ENCODE data around the gene ACER3. TPM values are rescaled to one million over a fixed set of nuclear protein-coding genes. Genes with fewer than 3 reads are reported as not detected.

Gene ACER3
- total and polyA plus RNA-seq, 2 of the 4 experiments (the other 2 are of a cell fraction) = 3.5 to 10.0 TPM

GRCh38 chr11:76849376-76849775 is 11.3 kb upstream of the ACER3 start:
- Histone ChIP-seq H3K9ac (ENCODE audit: low read depth, low read length) (no peak overlapping the region), H4K91ac (ENCODE audit: insufficient read depth, low read depth, low read length) (no peak overlapping the region), H2AK9ac (replicated peaks; ENCODE audit: low read depth, low read length, poor library complexity) (no peak overlapping the region), H3K27me3 (ENCODE audit: control insufficient read depth, insufficient read depth, low read length) (peaks cover 36% of the 10 kb centered on the region), H3K4ac (ENCODE audit: low read depth, low read length) (no peak overlapping the region), H4K8ac (ENCODE audit: low read depth in 2 of 2, low read length in 2 of 2) (no peak overlapping the region), H2AFZ (replicated peaks; ENCODE audit: low read length, poor library complexity) (no peak overlapping the region), H2BK5ac (ENCODE audit: low read depth, low read length, poor library complexity, severe bottlenecking) (no peak overlapping the region), H4K5ac (ENCODE audit: low read depth, low read length) (no peak overlapping the region), H2AK5ac (ENCODE audit: low read depth, low read length) (no peak overlapping the region), H3K36me3 (ENCODE audit: control insufficient read depth, insufficient read depth, low read length) (no peaks in the 10 kb centered on the region), H3K14ac (replicated peaks; ENCODE audit: low read depth, low read length) (no peak overlapping the region), H3K4me3 (ENCODE audit: insufficient read depth, low read depth, low read length) (no peak overlapping the region), H2BK120ac (ENCODE audit: low read depth, low read length) (no peak overlapping the region), H3K4me2 (ENCODE audit: low read depth, low read length) (no peak overlapping the region), H3K18ac (ENCODE audit: low read depth, low read length) (no peak overlapping the region), H3K9me1 (ENCODE audit: insufficient read depth, low read length) (no peaks in the 10 kb centered on the region), H3K9me3 (ENCODE audit: control insufficient read depth, insufficient read depth, low read length) (peaks cover 2% of the 10 kb centered on the region; the same call in 1 of the 2 replicates), H2BK20ac (ENCODE audit: low read depth, low read length) (no peak overlapping the region), H4K20me1 (ENCODE audit: insufficient read depth, low read length) (no peaks in the 10 kb centered on the region), H2BK15ac (ENCODE audit: low read depth, low read length) (no peak overlapping the region), H3K4me1 (ENCODE audit: control insufficient read depth, insufficient read depth, low read length) (no peaks in the 10 kb centered on the region), H3K23ac (ENCODE audit: low read depth, low read length) (no peak overlapping the region), H3K56ac (ENCODE audit: extremely low read depth, insufficient read depth, low read length) (no peak overlapping the region), H3K79me1 (ENCODE audit: low read depth in 1 of 2, low read length in 2 of 2) (no peaks in the 10 kb centered on the region), H3K27ac (ENCODE audit: insufficient read depth, low read length) (no peak overlapping the region)
- TF ChIP-seq, protein P1, sequence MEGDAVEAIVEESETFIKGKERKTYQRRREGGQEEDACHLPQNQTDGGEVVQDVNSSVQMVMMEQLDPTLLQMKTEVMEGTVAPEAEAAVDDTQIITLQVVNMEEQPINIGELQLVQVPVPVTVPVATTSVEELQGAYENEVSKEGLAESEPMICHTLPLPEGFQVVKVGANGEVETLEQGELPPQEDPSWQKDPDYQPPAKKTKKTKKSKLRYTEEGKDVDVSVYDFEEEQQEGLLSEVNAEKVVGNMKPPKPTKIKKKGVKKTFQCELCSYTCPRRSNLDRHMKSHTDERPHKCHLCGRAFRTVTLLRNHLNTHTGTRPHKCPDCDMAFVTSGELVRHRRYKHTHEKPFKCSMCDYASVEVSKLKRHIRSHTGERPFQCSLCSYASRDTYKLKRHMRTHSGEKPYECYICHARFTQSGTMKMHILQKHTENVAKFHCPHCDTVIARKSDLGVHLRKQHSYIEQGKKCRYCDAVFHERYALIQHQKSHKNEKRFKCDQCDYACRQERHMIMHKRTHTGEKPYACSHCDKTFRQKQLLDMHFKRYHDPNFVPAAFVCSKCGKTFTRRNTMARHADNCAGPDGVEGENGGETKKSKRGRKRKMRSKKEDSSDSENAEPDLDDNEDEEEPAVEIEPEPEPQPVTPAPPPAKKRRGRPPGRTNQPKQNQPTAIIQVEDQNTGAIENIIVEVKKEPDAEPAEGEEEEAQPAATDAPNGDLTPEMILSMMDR (conservative IDR thresholded peaks at IDR 0.05; ENCODE audit: low read depth, low read length) = no peak
- no peak for TF ChIP-seq FOS (IDR thresholded peaks at IDR 0.05; ENCODE audit: low read depth, low read length)
- TF ChIP-seq RCOR1 (IDR thresholded peaks at IDR 0.05; ENCODE audit: insufficient replicate concordance, low read length) = no peak
- TF ChIP-seq RFX5 (IDR thresholded peaks at IDR 0.05; ENCODE audit: low read depth, low read length) = no peak
- TF ChIP-seq CHD1 (IDR thresholded peaks at IDR 0.05; ENCODE audit: low read depth, low read length) = no peak
- no peak for TF ChIP-seq USF2 (IDR thresholded peaks at IDR 0.05; ENCODE audit: low read depth, low read length)
- no peak for TF ChIP-seq SMC3 (IDR thresholded peaks at IDR 0.05; ENCODE audit: low read depth, low read length)
- no peak for TF ChIP-seq MXI1 (IDR thresholded peaks at IDR 0.05; ENCODE audit: borderline replicate concordance, low read depth, low read length)
- TF ChIP-seq RAD21 (IDR thresholded peaks at IDR 0.05; ENCODE audit: low read length) = no peak
- TF ChIP-seq BHLHE40 (IDR thresholded peaks at IDR 0.05; ENCODE audit: low read depth, low read length) = no peak
- TF ChIP-seq, protein P2, sequence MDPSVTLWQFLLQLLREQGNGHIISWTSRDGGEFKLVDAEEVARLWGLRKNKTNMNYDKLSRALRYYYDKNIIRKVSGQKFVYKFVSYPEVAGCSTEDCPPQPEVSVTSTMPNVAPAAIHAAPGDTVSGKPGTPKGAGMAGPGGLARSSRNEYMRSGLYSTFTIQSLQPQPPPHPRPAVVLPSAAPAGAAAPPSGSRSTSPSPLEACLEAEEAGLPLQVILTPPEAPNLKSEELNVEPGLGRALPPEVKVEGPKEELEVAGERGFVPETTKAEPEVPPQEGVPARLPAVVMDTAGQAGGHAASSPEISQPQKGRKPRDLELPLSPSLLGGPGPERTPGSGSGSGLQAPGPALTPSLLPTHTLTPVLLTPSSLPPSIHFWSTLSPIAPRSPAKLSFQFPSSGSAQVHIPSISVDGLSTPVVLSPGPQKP (IDR thresholded peaks at IDR 0.05; ENCODE audit: borderline replicate concordance, low read depth, low read length) = no peak
- TF ChIP-seq NFE2L2 (IDR thresholded peaks at IDR 0.05; ENCODE audit: low read depth, low read length) = no peak
- no peak for TF ChIP-seq MAFK (IDR thresholded peaks at IDR 0.05; ENCODE audit: low read depth, low read length)
- in situ Hi-C loops (cut with MboI; ENCODE audit: low sequenced_read_pairs) = no loop called here
- POLR2A ChIA-PET (ENCODE audit: unreplicated experiment) = no interaction called here
- BruUV-seq (replicated peaks) = no TSS peak
- intact Hi-C loops (cut with micrococcal nuclease) = no loop called here
- no CpG with 5 or more reads among the region's 3 CpGs for WGBS, 2 experiments (ENCODE audit: extremely low coverage in 2 of 2, insufficient read length in 1 of 2)
- ATAC-seq (ENCODE audit: low read depth) (no peak), DNase-seq (no peak)
- CTCF ChIA-PET = no interaction called here
- dilution Hi-C loops (cut with HindIII; ENCODE audit: low sequenced_read_pairs, unreplicated experiment) = no loop called here
